ENCODE results near the gene SLC44A1. TPM values are rescaled to one million over a fixed set of nuclear protein-coding genes. Genes with fewer than 3 reads are reported as not detected.
A peak's percentile ranks its signal among the peaks of the same experiment; 100 is the strongest.

SLC44A1 gene
- total and polyA plus RNA-seq, 12 donors, result 6.1 to 29.0 (median 17.8) TPM

GRCh38 chr9:105419816-105420597 lies 175.6 kb downstream of the SLC44A1 start:
- Histone ChIP-seq H3K36me3 (no peaks in the 10 kb centered on the region), H3K4me1 (peaks cover 0 to 7% (median 0%) of the 10 kb centered on the region in 9 donors), H3K9me3 (no peaks in the 10 kb centered on the region), H3K27me3 (no peaks in the 10 kb centered on the region), H3K4me3 (no peak overlapping the region), H3K27ac (no peak overlapping the region)
- no peak for ATAC-seq
- DNase-seq, result no peak
- WGBS, 2 donors, result 91 to 92% methylated on average over 10 of the region's 10 CpGs
- TF ChIP-seq, protein P1, sequence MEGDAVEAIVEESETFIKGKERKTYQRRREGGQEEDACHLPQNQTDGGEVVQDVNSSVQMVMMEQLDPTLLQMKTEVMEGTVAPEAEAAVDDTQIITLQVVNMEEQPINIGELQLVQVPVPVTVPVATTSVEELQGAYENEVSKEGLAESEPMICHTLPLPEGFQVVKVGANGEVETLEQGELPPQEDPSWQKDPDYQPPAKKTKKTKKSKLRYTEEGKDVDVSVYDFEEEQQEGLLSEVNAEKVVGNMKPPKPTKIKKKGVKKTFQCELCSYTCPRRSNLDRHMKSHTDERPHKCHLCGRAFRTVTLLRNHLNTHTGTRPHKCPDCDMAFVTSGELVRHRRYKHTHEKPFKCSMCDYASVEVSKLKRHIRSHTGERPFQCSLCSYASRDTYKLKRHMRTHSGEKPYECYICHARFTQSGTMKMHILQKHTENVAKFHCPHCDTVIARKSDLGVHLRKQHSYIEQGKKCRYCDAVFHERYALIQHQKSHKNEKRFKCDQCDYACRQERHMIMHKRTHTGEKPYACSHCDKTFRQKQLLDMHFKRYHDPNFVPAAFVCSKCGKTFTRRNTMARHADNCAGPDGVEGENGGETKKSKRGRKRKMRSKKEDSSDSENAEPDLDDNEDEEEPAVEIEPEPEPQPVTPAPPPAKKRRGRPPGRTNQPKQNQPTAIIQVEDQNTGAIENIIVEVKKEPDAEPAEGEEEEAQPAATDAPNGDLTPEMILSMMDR (IDR thresholded peaks at IDR 0.05), result no peak
- intact Hi-C loops (cut with DNase I), result loop anchor here in 9 of 10 donors (2.0 to 10.0 kb wide), 12 partner anchors 55 to 615 kb away; partner anchors contain the start of genes ABCA1 (in 2 of the 9) and SLC44A1 (in 1 of the 9)

GRCh38 chr9:105421154-105421553 lies 176.7 kb downstream of the SLC44A1 start:
- 92 to 96% methylated on average over 2 of the region's 2 CpGs for WGBS, 2 donors
- TF ChIP-seq, protein P1 (IDR thresholded peaks at IDR 0.05), result no peak
- H3K27me3 ChIP-seq, result no peaks in the 10 kb centered on the region
- H3K4me3 ChIP-seq, result no peak overlapping the region
- intact Hi-C loops (cut with DNase I), result loop anchor here in 3 of 10 donors (10.0 kb wide), 1 partner anchor 54 kb away; no protein-coding TSS in a partner anchor
- H3K36me3 ChIP-seq, result no peaks in the 10 kb centered on the region
- H3K4me1 ChIP-seq, result no peaks in the 10 kb centered on the region
- no peak for DNase-seq
- no peak overlapping the region for H3K27ac ChIP-seq
- H3K9me3 ChIP-seq, result no peaks in the 10 kb centered on the region
- ATAC-seq, result no peak

DNA sequence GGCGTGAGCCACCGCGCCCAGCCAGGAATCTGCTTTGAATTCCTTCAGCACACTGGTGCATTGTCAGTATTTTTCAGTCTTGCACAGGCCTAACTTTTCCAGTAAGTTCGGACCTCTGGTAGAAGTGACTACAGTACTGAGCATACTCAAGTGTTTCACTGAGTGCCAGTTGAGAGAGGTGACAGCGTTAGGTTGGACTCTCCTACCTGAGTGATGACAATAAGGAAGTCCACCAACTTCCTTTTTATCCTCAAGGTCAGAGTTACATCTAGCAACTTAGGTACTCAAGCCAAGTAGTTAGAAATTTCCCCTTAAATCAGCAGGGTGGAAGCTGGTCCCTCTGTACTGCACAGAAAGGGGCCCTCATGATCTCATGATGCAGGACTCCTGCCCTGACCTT lies 177.4 kb downstream of the SLC44A1 start:
- no peaks in the 10 kb centered on the region for H3K4me1 ChIP-seq
- no peaks in the 10 kb centered on the region for H3K9me3 ChIP-seq
- intact Hi-C loops (cut with DNase I), result loop anchor here in 3 of 10 donors (10.0 kb wide), 1 partner anchor 53 kb away; no protein-coding TSS in a partner anchor
- 95% methylated on average over 5 of the region's 5 CpGs for WGBS, 2 donors
- no peak for ATAC-seq
- H3K27ac ChIP-seq, result no peak overlapping the region
- TF ChIP-seq, protein P1 (IDR thresholded peaks at IDR 0.05), result no peak
- H3K4me3 ChIP-seq, result no peak overlapping the region
- H3K36me3 ChIP-seq, result no peaks in the 10 kb centered on the region
- H3K27me3 ChIP-seq, result no peaks in the 10 kb centered on the region
- no peak for DNase-seq

GRCh38 chr9:105425816-105426433 lies 181.5 kb downstream of the SLC44A1 start:
- Histone ChIP-seq H3K27ac (no peak overlapping the region), H3K36me3 (no peaks in the 10 kb centered on the region), H3K27me3 (no peaks in the 10 kb centered on the region), H3K4me3 (no peak overlapping the region), H3K9me3 (no peaks in the 10 kb centered on the region), H3K4me1 (no peaks in the 10 kb centered on the region)
- intact Hi-C loops (cut with DNase I), result loop anchor here in 9 of 10 donors (5.0 to 10.0 kb wide), 3 partner anchors 36 to 51 kb away; no protein-coding TSS in a partner anchor
- DNase-seq, result no peak
- TF ChIP-seq, protein P1 (IDR thresholded peaks at IDR 0.05), result peak in 7 of 9 donors; percentile 48 to 68 (median 56)
- peak in 4 of 8 donors; percentile 55 to 64 (median 58) for ATAC-seq
- WGBS, 2 donors, result 75 to 84% methylated on average over 2 of the region's 2 CpGs
